Activated gamma-delta T cell (primary cell): ENCODE measurements around the gene TMIGD3.

ENCODE experiments used
- DNase-seq: peaks from one replicate; lab custom pipeline; 2025; lab: John Stamatoyannopoulos, UW

TMIGD3 gene

GRCh38 chr1:111507411-111508201, 4.2 kb upstream of the TMIGD3 start:
- no peak for DNase-seq

DNA sequence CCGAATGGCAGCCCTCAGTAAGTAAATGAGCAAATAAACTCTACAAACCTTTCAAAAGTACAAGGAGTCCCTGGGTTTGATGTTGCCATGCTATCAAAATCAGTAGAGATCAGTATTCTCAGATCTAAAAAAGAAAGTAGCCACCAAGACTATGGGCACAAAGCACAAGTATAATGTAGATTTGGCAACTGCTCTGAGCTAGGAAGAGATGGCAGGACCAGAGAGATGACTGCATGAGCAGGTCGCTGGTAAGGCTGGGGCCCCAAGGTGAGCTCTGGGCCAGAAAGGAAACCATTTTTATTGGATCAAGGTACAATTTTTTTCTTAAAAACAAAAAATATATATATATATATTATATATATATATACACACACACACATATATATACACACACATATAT, 3.1 kb upstream of the TMIGD3 start:
- no peak for DNase-seq

GRCh38 chr1:111505641-111506119, 2.2 kb upstream of the TMIGD3 start:
- no peak for DNase-seq

DNA sequence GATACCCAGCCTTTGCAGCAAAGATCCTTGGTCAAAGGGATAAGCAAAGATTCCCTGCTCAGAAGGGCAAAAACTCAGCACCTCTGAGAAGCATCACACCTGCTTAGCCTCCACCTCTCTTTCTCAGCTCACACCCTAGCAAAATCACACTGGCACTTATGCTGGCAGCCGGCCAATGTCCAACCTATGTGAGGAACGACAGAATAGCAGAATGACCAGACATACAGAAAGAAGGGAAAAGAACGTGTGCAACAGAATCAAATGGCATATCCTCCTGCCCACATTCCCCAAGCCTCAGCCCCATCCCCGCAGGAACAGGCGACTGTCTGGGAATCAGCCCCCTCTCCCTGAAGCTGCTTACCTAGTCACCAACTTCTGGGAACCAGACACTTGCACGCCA, 664 bp upstream of the TMIGD3 start:
- no peak for DNase-seq

DNA sequence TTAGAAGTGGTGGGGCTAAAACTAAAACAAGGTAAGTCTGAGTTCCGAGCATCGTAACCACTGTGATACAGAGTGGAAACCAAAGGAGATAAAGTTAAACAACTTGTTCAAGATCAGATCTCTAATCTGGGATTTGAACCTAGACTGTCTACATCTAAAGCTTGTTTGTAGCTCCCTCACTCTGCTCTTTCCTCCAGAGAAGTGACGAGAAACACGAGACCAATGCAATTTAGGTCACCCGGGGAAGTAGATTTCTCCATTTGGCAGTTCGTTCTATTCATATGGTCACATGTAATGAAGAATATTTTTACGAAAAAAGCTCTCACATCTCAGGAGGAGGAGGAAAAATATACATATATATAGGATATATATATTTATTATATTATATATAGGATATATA, 1.8 kb downstream of the TMIGD3 start:
- DNase-seq, result no peak

GRCh38 chr1:111499026-111499785, 4.2 kb downstream of the TMIGD3 start:
- DNase-seq, result no peak

DNA sequence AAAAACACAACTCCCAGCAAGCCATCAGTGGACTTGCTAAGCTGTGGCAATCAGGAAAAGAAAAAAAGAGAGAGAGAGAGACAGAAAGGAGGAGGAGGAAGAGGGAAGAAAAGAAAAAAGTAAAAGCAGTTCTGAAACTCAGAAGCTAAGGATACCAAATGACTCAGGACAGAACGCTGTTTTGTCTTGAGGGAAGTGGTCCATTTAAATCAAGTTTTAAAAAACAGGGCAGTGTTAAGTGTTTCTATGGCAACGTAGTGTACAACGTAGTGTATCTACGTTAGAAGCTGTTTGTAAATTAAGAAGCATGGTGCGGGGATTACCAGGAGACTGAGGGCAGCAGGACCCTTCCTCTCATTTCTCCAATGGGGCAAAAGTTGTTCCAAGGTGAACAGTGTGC, 5.8 kb downstream of the TMIGD3 start:
- no peak for DNase-seq

DNA sequence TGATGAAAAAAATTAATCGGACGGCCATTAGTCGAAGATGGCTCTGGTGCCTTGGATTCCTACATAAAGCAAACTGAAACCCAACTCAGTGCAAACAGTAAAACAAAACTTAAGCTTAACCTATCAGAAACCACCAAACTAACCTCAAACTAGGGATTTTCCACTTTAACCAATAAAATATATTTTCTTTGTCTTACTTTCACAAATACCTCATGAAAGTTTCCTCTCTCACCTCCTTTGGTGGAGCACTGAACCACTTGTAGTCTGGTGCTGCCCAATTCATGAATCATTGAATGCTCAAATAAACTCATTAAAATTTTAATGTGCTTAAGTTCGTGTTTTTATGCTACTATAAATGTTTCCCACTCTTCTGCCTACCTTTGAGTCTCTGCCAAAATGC, 7.0 kb downstream of the TMIGD3 start:
- no peak for DNase-seq

DNA sequence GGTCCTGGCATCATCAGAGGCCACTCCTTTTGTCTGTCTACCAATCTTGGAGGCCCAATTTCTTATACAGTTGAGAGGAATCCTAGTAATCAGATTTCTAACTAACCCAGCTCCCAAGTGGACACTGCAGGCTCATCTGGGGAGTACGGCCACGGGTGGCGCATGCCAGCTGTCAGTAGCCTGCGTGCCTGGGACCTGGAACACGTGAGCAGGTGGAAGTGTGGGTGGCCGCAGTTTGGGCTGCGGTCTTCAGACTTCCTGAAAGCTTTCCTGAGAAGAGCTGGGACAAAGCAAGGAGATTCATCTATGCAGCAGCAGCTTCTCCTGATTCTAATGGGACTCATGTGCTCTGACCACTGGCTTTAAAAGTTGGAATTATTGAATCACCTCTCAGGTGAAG, 12.4 kb downstream of the TMIGD3 start:
- no peak for DNase-seq

DNA sequence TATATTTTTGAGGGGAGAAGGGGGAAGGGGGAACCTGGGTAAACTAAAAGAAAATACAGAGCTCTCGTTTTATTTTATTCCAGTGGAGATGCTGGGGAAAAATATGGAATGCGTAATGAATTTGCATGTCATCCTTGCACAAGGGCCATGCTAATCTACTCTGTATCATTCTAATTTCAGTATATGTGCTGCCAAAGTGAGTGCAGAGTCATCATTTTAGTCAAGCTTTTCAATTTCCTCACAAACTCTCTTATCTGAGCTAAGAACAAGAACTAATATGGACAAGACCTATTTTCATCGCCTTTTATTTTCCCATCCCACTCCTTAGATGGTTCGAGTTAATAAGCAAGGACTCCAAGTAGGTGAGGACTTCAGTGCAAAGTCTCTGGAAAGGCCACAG, 13.2 kb downstream of the TMIGD3 start:
- no peak for DNase-seq

DNA sequence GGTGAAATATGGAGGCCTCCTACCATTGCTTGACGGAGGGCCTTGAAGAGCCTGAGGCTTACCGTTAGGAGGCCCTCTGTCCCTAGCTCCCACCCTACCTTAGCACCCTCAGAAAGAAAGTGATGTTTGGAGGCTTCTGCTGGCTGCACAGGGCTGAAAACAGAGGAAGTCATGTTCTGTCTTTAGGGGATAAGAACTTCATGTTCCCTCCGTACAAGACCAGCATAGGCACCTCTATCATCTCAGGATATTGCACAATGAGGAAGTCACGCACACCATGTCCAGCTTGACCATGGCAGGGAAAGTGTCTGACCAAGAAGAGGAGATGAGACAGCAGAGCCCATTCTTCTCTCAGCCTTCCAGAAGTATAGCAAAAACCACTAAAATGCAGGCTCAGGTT, 13.8 kb downstream of the TMIGD3 start:
- no peak for DNase-seq

DNA sequence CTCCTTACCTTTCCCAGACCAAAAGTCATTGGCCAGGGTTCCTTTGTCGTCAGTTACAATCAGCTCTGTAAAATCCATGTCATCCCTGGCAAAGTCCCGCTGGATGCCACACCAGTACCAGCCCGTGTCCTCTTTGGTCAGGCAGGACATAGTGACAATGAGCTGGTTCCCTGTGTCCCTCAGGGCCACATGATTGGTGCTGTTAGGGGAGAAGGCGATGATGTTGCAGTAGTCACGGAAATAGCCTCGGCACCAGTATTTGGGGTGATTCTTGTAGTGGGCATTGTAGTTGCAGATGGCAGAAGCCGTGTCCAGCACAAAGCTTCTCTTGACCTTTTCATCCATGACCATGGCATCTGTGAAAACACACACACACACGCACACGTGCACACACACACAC, 14.8 kb downstream of the TMIGD3 start:
- no peak for DNase-seq

GRCh38 chr1:111487133-111487532, 16.3 kb downstream of the TMIGD3 start:
- no peak for DNase-seq

GRCh38 chr1:111486431-111486830, 17.0 kb downstream of the TMIGD3 start:
- DNase-seq, result no peak

DNA sequence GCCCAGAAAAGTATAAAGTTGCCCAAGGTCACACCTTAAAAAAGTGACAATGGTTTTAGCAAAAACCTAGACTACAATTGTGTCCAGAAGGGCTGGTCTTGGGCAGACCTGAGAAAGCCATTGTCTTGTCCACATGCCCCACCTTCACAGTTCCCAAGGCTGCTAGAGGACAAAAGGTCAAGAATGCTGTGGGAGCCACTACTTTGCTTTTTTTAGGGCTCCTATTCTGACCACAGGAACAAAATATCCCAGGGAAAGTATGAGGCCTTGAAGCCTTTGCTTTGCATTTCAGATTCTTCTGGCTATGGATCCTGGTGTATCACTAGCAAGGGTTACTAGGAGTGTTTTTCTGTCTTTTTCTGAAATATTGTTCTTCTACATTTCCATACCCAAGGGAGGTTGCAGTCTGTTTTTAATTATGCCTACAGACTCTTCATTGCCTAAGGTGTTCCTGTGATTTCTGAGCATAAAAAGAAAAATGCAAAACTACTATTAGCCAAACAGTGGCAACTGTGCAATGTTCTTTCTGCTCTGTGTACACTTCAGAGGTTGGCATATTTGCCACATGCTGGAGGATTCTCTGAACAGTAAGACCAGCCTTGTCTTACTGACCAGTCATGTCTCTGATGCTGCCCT, 18.9 kb downstream of the TMIGD3 start:
- DNase-seq, result no peak

GRCh38 chr1:111483876-111484275, 19.6 kb downstream of the TMIGD3 start:
- no peak for DNase-seq

DNA sequence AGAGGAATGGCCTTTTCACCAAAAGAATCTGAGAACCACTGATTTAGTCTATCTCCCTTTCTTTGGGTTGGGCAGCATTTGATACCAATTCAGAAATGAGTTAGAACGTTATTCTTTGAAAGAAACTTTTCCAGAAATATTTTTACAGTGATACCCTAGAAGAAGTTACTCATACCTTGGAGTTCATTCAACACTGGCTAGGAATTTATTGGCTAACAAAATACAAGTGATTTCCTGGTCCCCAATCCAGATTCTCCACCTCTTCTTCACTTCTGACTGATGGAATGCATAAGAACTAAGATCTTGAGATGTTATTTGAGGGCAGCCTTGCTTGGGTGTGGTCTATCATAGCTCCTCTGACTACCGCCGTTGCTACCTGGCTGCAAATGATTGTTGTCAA, 20.3 kb downstream of the TMIGD3 start:
- DNase-seq, result no peak

DNA sequence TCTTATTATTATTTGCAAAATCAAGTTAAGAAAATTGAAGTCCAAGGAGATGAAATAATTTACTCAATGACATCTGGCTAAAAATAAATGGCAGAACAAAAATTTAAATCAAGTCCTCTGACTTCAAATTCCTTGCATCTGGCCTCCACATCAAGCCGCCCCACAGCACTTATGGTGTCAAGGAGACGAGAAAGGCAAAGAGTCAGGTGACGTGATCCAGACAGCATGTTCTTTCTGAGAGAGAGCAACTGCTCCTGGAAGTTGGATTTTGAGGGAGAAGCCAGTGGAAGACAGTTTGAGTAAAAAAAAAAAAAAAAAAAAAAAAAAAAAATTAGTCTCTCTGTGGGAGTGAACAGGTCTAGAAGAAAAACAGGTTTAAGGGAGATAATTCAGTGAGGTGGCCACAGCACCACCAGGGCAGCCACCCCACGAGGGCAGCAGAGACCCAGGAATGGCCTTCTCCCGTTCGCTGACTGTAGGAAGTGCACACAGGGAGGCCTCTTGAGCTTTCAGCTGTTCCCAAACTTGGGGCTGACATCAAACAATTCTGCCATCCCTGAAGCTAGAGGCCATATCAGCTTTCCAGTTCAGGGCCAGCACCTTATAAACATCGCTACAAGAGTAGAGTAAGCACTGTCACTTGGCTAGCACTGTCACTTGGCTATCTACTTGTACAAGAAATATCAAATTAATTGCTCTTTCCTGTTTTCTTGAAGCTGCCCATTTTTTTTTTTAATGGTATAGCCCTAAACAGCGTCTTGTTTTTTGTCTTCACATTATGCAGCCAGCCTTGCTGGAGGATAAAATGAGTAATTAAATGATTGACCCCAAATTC, 21.8 kb downstream of the TMIGD3 start:
- no peak for DNase-seq

- DNase-seq, result no peak
Observed at GRCh38 chr1:111480674-111481073, 22.8 kb downstream of the TMIGD3 start.

DNA sequence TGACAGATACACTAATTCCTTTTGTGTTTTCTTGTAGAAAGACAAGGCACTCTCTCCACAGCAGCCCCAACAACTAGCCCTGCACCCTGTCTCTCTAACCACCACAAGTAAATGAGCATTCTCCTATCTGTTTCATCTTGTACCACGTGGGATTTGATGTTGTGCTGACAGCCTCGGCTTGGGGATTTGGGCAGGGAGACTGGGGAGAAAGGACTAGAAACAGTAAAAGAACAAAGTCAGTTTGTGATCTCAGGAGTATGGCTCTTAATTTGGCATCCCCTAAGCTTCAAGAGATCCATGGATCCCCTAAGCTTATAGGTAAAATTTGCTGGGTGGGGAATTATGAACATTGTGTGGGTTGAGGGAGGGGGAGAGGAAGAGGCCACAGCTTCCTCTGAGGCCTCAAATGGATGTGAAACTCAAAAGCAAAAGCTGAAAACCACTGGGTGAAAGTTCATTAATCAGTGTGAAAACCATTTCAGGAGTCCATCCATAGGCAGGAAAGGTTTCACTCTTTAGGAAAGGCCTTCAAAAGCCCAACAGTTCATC, 26.6 kb downstream of the TMIGD3 start:
- no peak for DNase-seq

GRCh38 chr1:111476214-111476613, 27.2 kb downstream of the TMIGD3 start:
- DNase-seq, result no peak

GRCh38 chr1:111475701-111476100, 27.7 kb downstream of the TMIGD3 start:
- no peak for DNase-seq
